Neural cell (in vitro differentiated cells): ENCODE data around the gene GNPTAB. TPM values are rescaled to one million over a fixed set of nuclear protein-coding genes. Genes with fewer than 3 reads are reported as not detected.

ENCODE experiments used
- H2AFZ ChIP-seq: fragments of 200-600, 300-800 bp; sonication (generic), shearing (Covaris generic); 2 replicates; pipeline ENCODE4 v1.6.0; 2014; ENCODE audit warnings: low read depth, mild to moderate bottlenecking, antibody characterized with exemption, low read length, moderate library complexity
- H3F3A ChIP-seq: fragments of 200-600 bp; shearing (Covaris generic); 2 replicates; pipeline ENCODE4 v1.6.1; 2016; ENCODE audit warnings: mild to moderate bottlenecking, moderate library complexity, mixed read lengths, antibody characterized with exemption, low read length; ENCODE audit not compliant: insufficient read depth, poor library complexity, severe bottlenecking
- H3K27ac ChIP-seq: fragments of 200-600, 300-800 bp; sonication (generic), shearing (Covaris generic); 2 replicates; pipeline ENCODE4 v1.5.1; 2014; ENCODE audit warnings: mild to moderate bottlenecking, low read length, moderate library complexity
- H3K27me3 ChIP-seq: fragments of 300-800, 200-600 bp; sonication (generic), shearing (Covaris generic); 2 replicates; pipeline ENCODE4 v1.6.0; 2014; ENCODE audit warnings: mild to moderate bottlenecking, low read depth, low read length, moderate library complexity; ENCODE audit not compliant: insufficient read depth
- H3K36me3 ChIP-seq: fragments of 300-800, 200-600 bp; sonication (generic), shearing (Covaris generic); 2 replicates; pipeline ENCODE4 v1.5.1; 2014; ENCODE audit warnings: mild to moderate bottlenecking, antibody characterized with exemption, low read length, moderate library complexity; ENCODE audit not compliant: insufficient read depth
- H3K4me2 ChIP-seq: fragments of 300-800, 200-600 bp; sonication (generic), shearing (Covaris generic); 2 replicates; pipeline ENCODE4 v1.6.0; 2014; ENCODE audit warnings: mild to moderate bottlenecking, low read length
- H3K4me3 ChIP-seq: fragments of 300-800, 200-600 bp; sonication (generic), shearing (Covaris generic); 2 replicates; pipeline ENCODE4 v1.5.1; 2014; ENCODE audit warnings: mild to moderate bottlenecking, low read length, moderate library complexity
- H3K79me2 ChIP-seq: fragments of 200-600 bp; shearing (Covaris generic); replicated peaks from 2 replicates; pipeline ENCODE4 v1.6.0; 2014; ENCODE audit warnings: mild to moderate bottlenecking, low read length, moderate library complexity; ENCODE audit not compliant: insufficient read depth
- H3K9ac ChIP-seq: fragments of 300-800, 200-600 bp; sonication (generic), shearing (Covaris generic); 2 replicates; pipeline ENCODE4 v1.6.1; 2016; ENCODE audit warnings: mild to moderate bottlenecking, low read length, mixed read lengths
- H3K9me2 ChIP-seq: fragments of 200-600 bp; shearing (Covaris generic); 2 replicates; pipeline ENCODE4 v1.6.1; 2016; ENCODE audit warnings: mild to moderate bottlenecking, low read length, mixed read lengths; ENCODE audit not compliant: insufficient read depth
- H3K9me3 ChIP-seq: fragments of 200-600, 300-800 bp; sonication (generic), shearing (Covaris generic); 2 replicates; pipeline ENCODE4 v1.6.1; 2016; ENCODE audit warnings: mild to moderate bottlenecking, mixed run types, low read length, moderate library complexity, mixed read lengths
- H4K20me1 ChIP-seq: fragments of 200-600 bp; shearing (Covaris generic); 2 replicates; pipeline ENCODE4 v1.6.1; 2016; ENCODE audit warnings: mild to moderate bottlenecking, mixed run types; ENCODE audit not compliant: insufficient read depth
- CTCF ChIP-seq: fragments of 450-650 bp; IDR thresholded peaks from 2 replicates; pipeline ENCODE4 v1.5.1; 2014; ENCODE audit warnings: antibody characterized with exemption, mild to moderate bottlenecking, moderate library complexity; ENCODE audit not compliant: poor library complexity, severe bottlenecking
- EP300 ChIP-seq: fragments of 450-650 bp; conservative IDR thresholded peaks from 2 replicates; pipeline ENCODE4 v1.6.1; 2014; ENCODE audit warnings: antibody characterized with exemption, mild to moderate bottlenecking, moderate library complexity; ENCODE audit not compliant: poor library complexity, severe bottlenecking
- EZH2 ChIP-seq: fragments of 200-600, 300-800 bp; shearing (Covaris generic), sonication (generic); IDR thresholded peaks from 2 replicates; pipeline ENCODE4 v1.6.1; 2014; ENCODE audit warnings: antibody characterized with exemption, low read length, borderline replicate concordance, mild to moderate bottlenecking; ENCODE audit not compliant: insufficient read depth, poor library complexity, severe bottlenecking
- MXI1 ChIP-seq: fragments of 450-650 bp; conservative IDR thresholded peaks from 2 replicates; pipeline ENCODE4 v1.6.1; 2014; ENCODE audit warnings: antibody characterized with exemption, mild to moderate bottlenecking; ENCODE audit not compliant: poor library complexity, severe bottlenecking
- POLR2AphosphoS5 ChIP-seq: IDR thresholded peaks from 2 replicates; pipeline ENCODE4 v1.6.1; 2012
- RAD21 ChIP-seq: fragments of 450-650 bp; conservative IDR thresholded peaks from 2 replicates; pipeline ENCODE4 v1.6.1; 2014; ENCODE audit warnings: antibody characterized with exemption, mild to moderate bottlenecking, moderate library complexity
- REST ChIP-seq: IDR thresholded peaks from 2 replicates; pipeline ENCODE4 v1.6.1; 2012; ENCODE audit warnings: borderline replicate concordance
- SMC3 ChIP-seq: fragments of 450-650 bp; conservative IDR thresholded peaks from 2 replicates; pipeline ENCODE4 v1.6.1; 2014; ENCODE audit warnings: antibody characterized with exemption, mild to moderate bottlenecking, moderate library complexity; ENCODE audit not compliant: poor library complexity
- TAF1 ChIP-seq: IDR thresholded peaks from 2 replicates; pipeline ENCODE4 v1.6.1; 2012; ENCODE audit warnings: low read depth
- polyA plus RNA-seq: library from polyadenylated mRNA; depleted of rRNA; stranded (reverse); fragments of >200 nt; gene quantifications from 2 replicates; pipeline ENCODE4 v1.2.3, GENCODE V29; 2014

Gene GNPTAB
- polyA plus RNA-seq, 1 donor from 2014 or later, result 80.0 TPM

GRCh38 chr12:101795013-101795412 lies 35.7 kb downstream of the GNPTAB start:
- Histone ChIP-seq H3K4me2 (no peak overlapping the region), H3K79me2 (no peaks in the 10 kb centered on the region), H2AFZ (no peak overlapping the region), H3F3A (no peaks in the 10 kb centered on the region), H3K27ac (no peak overlapping the region), H3K9me3 (no peaks in the 10 kb centered on the region), H3K4me3 (no peak overlapping the region), H3K27me3 (no peaks in the 10 kb centered on the region), H3K36me3 (no peaks in the 10 kb centered on the region), H3K9ac (no peak overlapping the region), H3K9me2 (no peaks in the 10 kb centered on the region), H4K20me1 (no peaks in the 10 kb centered on the region)
- TF ChIP-seq EP300 (no peak), POLR2AphosphoS5 (no peak), CTCF (no peak), MXI1 (no peak)

- no peak overlapping the region for H3K27ac ChIP-seq
- no peak overlapping the region for H2AFZ ChIP-seq
- H3K9ac ChIP-seq, result no peak overlapping the region
- TF ChIP-seq EP300 (no peak), RAD21 (no peak), TAF1 (no peak), EZH2 (no peak), MXI1 (no peak), REST (no peak), CTCF (no peak), POLR2AphosphoS5 (no peak), SMC3 (no peak)
- no peaks in the 10 kb centered on the region for H3K79me2 ChIP-seq
- no peaks in the 10 kb centered on the region for H3K27me3 ChIP-seq
- H4K20me1 ChIP-seq, result no peaks in the 10 kb centered on the region
- no peaks in the 10 kb centered on the region for H3K9me3 ChIP-seq
- no peak overlapping the region for H3K4me3 ChIP-seq
- H3K4me2 ChIP-seq, result no peak overlapping the region
- no peaks in the 10 kb centered on the region for H3F3A ChIP-seq
- no peaks in the 10 kb centered on the region for H3K9me2 ChIP-seq
- no peaks in the 10 kb centered on the region for H3K36me3 ChIP-seq
These were observed 36.2 kb downstream of the GNPTAB start for GRCh38 chr12:101794574-101794973.
